ENCODE results near the gene ITGA1.

The ITGA1 gene

GRCh38 chr5:52869391-52869790, 81.7 kb downstream of the ITGA1 start:
- H4K20me1 ChIP-seq (ENCODE audit: insufficient read depth, low read length), result no peaks in the 10 kb centered on the region
- no peak overlapping the region for H3K9ac ChIP-seq (ENCODE audit: low read length)
- no peaks in the 10 kb centered on the region for H3K27me3 ChIP-seq (ENCODE audit: low read depth, low read length)
- no peaks in the 10 kb centered on the region for H3K36me3 ChIP-seq (replicated peaks; ENCODE audit: low read depth, low read length)
- H2AFZ ChIP-seq (ENCODE audit: low read depth, low read length), result no peak overlapping the region
- no peak overlapping the region for H3K4me3 ChIP-seq (ENCODE audit: low read length)
- TF ChIP-seq CTCF (IDR thresholded peaks at IDR 0.05; ENCODE audit: low read depth, low read length) (no peak), EZH2phosphoT487 (IDR thresholded peaks at IDR 0.05; ENCODE audit: low read depth) (no peak)
- H3K79me2 ChIP-seq (ENCODE audit: low read length), result no peaks in the 10 kb centered on the region
- no peak overlapping the region for H3K27ac ChIP-seq (ENCODE audit: low read length)
- H3K4me2 ChIP-seq (ENCODE audit: low read length), result no peak overlapping the region
- peaks cover 2% of the 10 kb centered on the region for H3K4me1 ChIP-seq (ENCODE audit: low read length)
- no peaks in the 10 kb centered on the region for H3K9me3 ChIP-seq (ENCODE audit: insufficient read depth, low read length)

GRCh38 chr5:52870448-52870847, 82.7 kb downstream of the ITGA1 start:
- no peak overlapping the region for H3K27ac ChIP-seq (ENCODE audit: low read length)
- H3K36me3 ChIP-seq (replicated peaks; ENCODE audit: low read depth, low read length), result no peaks in the 10 kb centered on the region

GRCh38 chr5:52875827-52876226, 88.1 kb downstream of the ITGA1 start:
- Histone ChIP-seq H3K4me2 (ENCODE audit: low read length) (no peak overlapping the region), H3K27me3 (ENCODE audit: low read depth, low read length) (no peaks in the 10 kb centered on the region), H2AFZ (ENCODE audit: low read depth, low read length) (no peak overlapping the region), H3K9ac (ENCODE audit: low read length) (no peak overlapping the region), H3K27ac (ENCODE audit: low read length) (no peak overlapping the region), H3K9me3 (ENCODE audit: insufficient read depth, low read length) (no peaks in the 10 kb centered on the region), H3K4me3 (ENCODE audit: low read length) (no peak overlapping the region), H3K79me2 (ENCODE audit: low read length) (no peaks in the 10 kb centered on the region), H3K36me3 (replicated peaks; ENCODE audit: low read depth, low read length) (no peaks in the 10 kb centered on the region), H4K20me1 (ENCODE audit: insufficient read depth, low read length) (no peaks in the 10 kb centered on the region), H3K4me1 (ENCODE audit: low read length) (no peaks in the 10 kb centered on the region)
- TF ChIP-seq CTCF (IDR thresholded peaks at IDR 0.05; ENCODE audit: low read depth, low read length) (no peak), EZH2phosphoT487 (IDR thresholded peaks at IDR 0.05; ENCODE audit: low read depth) (no peak)

More at GRCh38 chr5:52870448-52870847, 82.7 kb downstream of the ITGA1 start:
- Histone ChIP-seq H4K20me1 (ENCODE audit: insufficient read depth, low read length) (no peaks in the 10 kb centered on the region), H3K79me2 (ENCODE audit: low read length) (no peaks in the 10 kb centered on the region), H2AFZ (ENCODE audit: low read depth, low read length) (no peak overlapping the region), H3K27me3 (ENCODE audit: low read depth, low read length) (no peaks in the 10 kb centered on the region), H3K4me3 (ENCODE audit: low read length) (no peak overlapping the region), H3K9ac (ENCODE audit: low read length) (no peak overlapping the region), H3K4me1 (ENCODE audit: low read length) (no peaks in the 10 kb centered on the region), H3K9me3 (ENCODE audit: insufficient read depth, low read length) (no peaks in the 10 kb centered on the region), H3K4me2 (ENCODE audit: low read length) (no peak overlapping the region)
- no peak for TF ChIP-seq EZH2phosphoT487 (IDR thresholded peaks at IDR 0.05; ENCODE audit: low read depth)
- no peak for TF ChIP-seq CTCF (IDR thresholded peaks at IDR 0.05; ENCODE audit: low read depth, low read length)

GRCh38 chr5:52876456-52876855, 88.7 kb downstream of the ITGA1 start:
- Histone ChIP-seq H3K27ac (ENCODE audit: low read length) (no peak overlapping the region), H3K4me3 (ENCODE audit: low read length) (no peak overlapping the region), H2AFZ (ENCODE audit: low read depth, low read length) (no peak overlapping the region), H3K27me3 (ENCODE audit: low read depth, low read length) (no peaks in the 10 kb centered on the region), H4K20me1 (ENCODE audit: insufficient read depth, low read length) (no peaks in the 10 kb centered on the region), H3K36me3 (replicated peaks; ENCODE audit: low read depth, low read length) (no peaks in the 10 kb centered on the region), H3K4me2 (ENCODE audit: low read length) (no peak overlapping the region), H3K9me3 (ENCODE audit: insufficient read depth, low read length) (no peaks in the 10 kb centered on the region), H3K4me1 (ENCODE audit: low read length) (no peaks in the 10 kb centered on the region), H3K79me2 (ENCODE audit: low read length) (no peaks in the 10 kb centered on the region), H3K9ac (ENCODE audit: low read length) (no peak overlapping the region)
- TF ChIP-seq CTCF (IDR thresholded peaks at IDR 0.05; ENCODE audit: low read depth, low read length), result no peak
- no peak for TF ChIP-seq EZH2phosphoT487 (IDR thresholded peaks at IDR 0.05; ENCODE audit: low read depth)
